ENCODE data around the gene MYO5A.
"Not testable (repeated sequence)": the region's sequence is repeated elsewhere in the genome, so short reads cannot be mapped to it uniquely, and the experiment has no call there.

Gene MYO5A

GRCh38 chr15:52556524-52557273 is 28.0 kb upstream of the MYO5A start:
- H3K27ac ChIP-seq: no peak overlapping the region
- TF ChIP-seq, protein P1, sequence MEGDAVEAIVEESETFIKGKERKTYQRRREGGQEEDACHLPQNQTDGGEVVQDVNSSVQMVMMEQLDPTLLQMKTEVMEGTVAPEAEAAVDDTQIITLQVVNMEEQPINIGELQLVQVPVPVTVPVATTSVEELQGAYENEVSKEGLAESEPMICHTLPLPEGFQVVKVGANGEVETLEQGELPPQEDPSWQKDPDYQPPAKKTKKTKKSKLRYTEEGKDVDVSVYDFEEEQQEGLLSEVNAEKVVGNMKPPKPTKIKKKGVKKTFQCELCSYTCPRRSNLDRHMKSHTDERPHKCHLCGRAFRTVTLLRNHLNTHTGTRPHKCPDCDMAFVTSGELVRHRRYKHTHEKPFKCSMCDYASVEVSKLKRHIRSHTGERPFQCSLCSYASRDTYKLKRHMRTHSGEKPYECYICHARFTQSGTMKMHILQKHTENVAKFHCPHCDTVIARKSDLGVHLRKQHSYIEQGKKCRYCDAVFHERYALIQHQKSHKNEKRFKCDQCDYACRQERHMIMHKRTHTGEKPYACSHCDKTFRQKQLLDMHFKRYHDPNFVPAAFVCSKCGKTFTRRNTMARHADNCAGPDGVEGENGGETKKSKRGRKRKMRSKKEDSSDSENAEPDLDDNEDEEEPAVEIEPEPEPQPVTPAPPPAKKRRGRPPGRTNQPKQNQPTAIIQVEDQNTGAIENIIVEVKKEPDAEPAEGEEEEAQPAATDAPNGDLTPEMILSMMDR (conservative IDR thresholded peaks at IDR 0.05): no peak
- TF ChIP-seq ZFX (IDR thresholded peaks at IDR 0.05): no peak

DNA sequence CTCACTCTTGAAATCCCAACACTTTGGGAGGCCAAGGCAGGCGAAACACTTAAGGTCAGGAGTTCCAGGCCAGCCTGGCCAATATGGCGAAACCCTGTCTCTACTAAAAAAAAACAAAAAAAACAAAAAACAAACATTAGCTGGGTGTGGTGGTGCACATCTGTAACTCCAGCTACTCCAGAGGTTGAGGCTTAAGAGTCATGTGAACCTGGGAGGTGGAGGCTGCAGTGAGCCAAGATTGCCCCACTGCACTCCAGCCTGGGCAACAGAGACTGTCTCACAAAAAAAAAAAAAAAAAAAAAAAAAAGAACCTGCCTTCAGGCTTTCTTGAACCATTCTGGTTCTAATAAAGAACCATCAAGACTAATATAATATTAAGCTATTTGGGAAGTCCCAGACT is 23.6 kb upstream of the MYO5A start:
- TF ChIP-seq ZFX (IDR thresholded peaks at IDR 0.05): no peak
- TF ChIP-seq, protein P1 (conservative IDR thresholded peaks at IDR 0.05): no peak
- no peak overlapping the region for H3K27ac ChIP-seq

DNA sequence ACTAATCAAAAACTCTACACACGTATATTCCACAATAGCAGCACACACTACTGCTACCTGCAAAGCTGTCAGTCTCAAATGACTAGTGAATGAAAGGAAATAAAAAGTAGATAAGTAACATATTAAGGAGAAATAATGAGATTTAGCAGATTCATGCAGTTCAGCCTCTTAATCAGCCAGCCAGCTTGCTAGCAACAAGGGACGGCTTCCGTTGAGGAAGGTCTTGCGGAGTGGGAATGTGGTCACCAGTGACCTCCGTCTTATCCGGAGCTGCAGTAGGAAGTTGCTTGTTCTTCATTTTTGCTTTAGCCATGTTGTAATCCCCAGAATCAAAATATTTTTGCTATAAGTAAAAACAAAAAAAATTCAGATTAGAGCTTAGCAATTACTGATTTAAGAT is 23.1 kb upstream of the MYO5A start:
- TF ChIP-seq, protein P1 (conservative IDR thresholded peaks at IDR 0.05): no peak
- no peak for TF ChIP-seq ZFX (IDR thresholded peaks at IDR 0.05)
- no peak overlapping the region for H3K27ac ChIP-seq

GRCh38 chr15:52551186-52551585 is 22.5 kb upstream of the MYO5A start:
- H3K27ac ChIP-seq: not testable (repeated sequence)

GRCh38 chr15:52546031-52546751 is 17.5 kb upstream of the MYO5A start:
- no peak overlapping the region for H3K27ac ChIP-seq
- no peak for TF ChIP-seq ZFX (IDR thresholded peaks at IDR 0.05)
- TF ChIP-seq, protein P1 (conservative IDR thresholded peaks at IDR 0.05): no peak

DNA sequence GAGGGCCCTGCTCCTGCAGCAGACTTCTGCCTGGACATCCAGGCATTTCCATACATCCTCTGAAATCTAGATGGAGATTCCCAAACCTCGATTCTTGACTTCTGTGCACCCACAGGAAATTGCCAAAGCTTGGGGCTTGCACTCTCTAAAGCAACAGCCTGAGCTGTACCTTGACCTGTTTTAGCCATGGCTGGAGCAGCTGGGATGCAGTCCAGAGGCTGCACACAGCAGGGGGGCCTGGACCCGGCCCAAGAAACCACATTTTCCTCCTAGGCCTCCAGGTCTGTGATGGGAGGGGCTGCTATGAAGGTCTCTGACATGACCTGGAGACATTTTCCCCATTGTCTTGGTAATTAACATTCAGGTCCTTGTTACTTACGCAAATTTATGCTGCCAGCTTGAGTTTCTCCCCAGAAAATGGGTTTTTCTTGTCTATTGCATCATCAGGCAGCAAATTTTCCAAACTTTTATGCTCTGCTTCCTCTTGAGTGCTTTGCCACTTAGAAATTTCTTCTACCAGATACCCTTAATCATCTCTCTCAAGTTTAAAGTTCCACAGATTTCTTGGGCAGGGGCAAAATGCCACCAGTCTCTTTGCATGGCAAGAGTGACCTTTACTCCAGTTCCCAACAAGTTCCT is 11.8 kb upstream of the MYO5A start:
- TF ChIP-seq ZFX (IDR thresholded peaks at IDR 0.05): no peak
- TF ChIP-seq, protein P1 (conservative IDR thresholded peaks at IDR 0.05): no peak
- no peak overlapping the region for H3K27ac ChIP-seq

DNA sequence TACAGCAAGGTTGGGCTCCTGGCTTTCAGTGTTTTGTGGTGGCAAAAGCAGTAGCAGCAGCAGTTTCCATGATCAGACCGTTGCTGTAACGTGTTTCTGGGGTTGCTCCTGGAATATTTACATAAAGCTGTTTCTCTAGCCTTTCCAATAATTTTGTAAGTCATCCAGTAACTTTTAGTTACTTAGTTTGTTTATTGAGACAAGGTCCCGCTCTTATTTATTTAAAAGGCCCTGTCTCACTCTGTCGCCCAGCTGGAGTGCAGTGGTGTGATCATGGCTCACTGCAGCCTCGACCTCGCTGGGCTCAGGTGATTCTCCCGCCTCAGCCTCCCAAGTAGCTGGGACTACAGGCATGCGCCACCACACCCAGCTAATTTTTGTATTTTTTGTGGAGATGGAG is 8.8 kb upstream of the MYO5A start:
- TF ChIP-seq, protein P1 (conservative IDR thresholded peaks at IDR 0.05): no peak
- no peak for TF ChIP-seq ZFX (IDR thresholded peaks at IDR 0.05)
- no peak overlapping the region for H3K27ac ChIP-seq

Measured in C4-2B (cell line).